Neural crest cell (in vitro differentiated cells): ENCODE measurements around the gene DNM1L. TPM values are rescaled to one million over a fixed set of nuclear protein-coding genes. Genes with fewer than 3 reads are reported as not detected.
"Not testable (repeated sequence)": the region's sequence is repeated elsewhere in the genome, so short reads cannot be mapped to it uniquely, and the experiment has no call there.

Source experiments
- DNase-seq: peaks from one replicate; pipeline ENCODE4 v3.0.0; 2021; ENCODE audit warnings: low read depth, mixed read lengths, low spot score
- H3K27ac Mint-ChIP-seq: one replicate; pipeline ENCODE4 v1.8.0; 2021; ENCODE audit warnings: mild to moderate bottlenecking, mixed read lengths; ENCODE audit not compliant: unreplicated experiment
- H3K27me3 Mint-ChIP-seq: 2 replicates; pipeline ENCODE4 v1.8.0; 2021; ENCODE audit warnings: low read depth, mild to moderate bottlenecking, mixed read lengths
- H3K36me3 Mint-ChIP-seq: 2 replicates; pipeline ENCODE4 v1.8.0; 2021; ENCODE audit warnings: low read depth, mild to moderate bottlenecking, mixed read lengths
- H3K4me1 Mint-ChIP-seq: 2 replicates; pipeline ENCODE4 v1.8.0; 2021; ENCODE audit warnings: mixed read lengths
- H3K4me3 Mint-ChIP-seq: one replicate; pipeline ENCODE4 v1.8.0; 2021; ENCODE audit warnings: mild to moderate bottlenecking, mixed read lengths
- H3K9me3 Mint-ChIP-seq: 2 replicates; pipeline ENCODE4 v1.8.0; 2021; ENCODE audit warnings: mixed read lengths
- CTCF ChIP-seq: fragments of 200-600 bp; sonication (generic); conservative IDR thresholded peaks from 2 replicates; pipeline ENCODE4 v1.5.0; 2021; ENCODE audit warnings: antibody characterized with exemption, mild to moderate bottlenecking
- total RNA-seq: library from RNA; stranded (reverse); gene quantifications from 2 replicates; pipeline ENCODE4 v1.2.1, GENCODE V29; 2021

DNM1L gene
- total RNA-seq, 1 donor from 2014 or later = 92.3 TPM

- Mint-ChIP-seq H3K4me1 (no peaks in the 10 kb centered on the region), H3K4me3 (no peak overlapping the region), H3K9me3 (no peaks in the 10 kb centered on the region), H3K27ac (no peak overlapping the region), H3K27me3 (no peaks in the 10 kb centered on the region), H3K36me3 (no peaks in the 10 kb centered on the region)
- no peak for DNase-seq
- TF ChIP-seq CTCF = no peak
Observed at GRCh38 chr12:32705783-32706182, 26.7 kb downstream of the DNM1L start.

GRCh38 chr12:32706335-32707024 lies 27.4 kb downstream of the DNM1L start:
- no peak overlapping the region for H3K27ac Mint-ChIP-seq

GRCh38 chr12:32708926-32709325 lies 29.8 kb downstream of the DNM1L start:
- no peak overlapping the region for H3K27ac Mint-ChIP-seq
- DNase-seq = no peak
- no peaks in the 10 kb centered on the region for H3K9me3 Mint-ChIP-seq
- no peak for TF ChIP-seq CTCF
- no peak overlapping the region for H3K4me3 Mint-ChIP-seq
- H3K36me3 Mint-ChIP-seq = peaks cover 5% of the 10 kb centered on the region
- H3K27me3 Mint-ChIP-seq = no peaks in the 10 kb centered on the region
- H3K4me1 Mint-ChIP-seq = no peaks in the 10 kb centered on the region

More at GRCh38 chr12:32706335-32707024, 27.4 kb downstream of the DNM1L start:
- DNase-seq = no peak
- H3K4me1 Mint-ChIP-seq = no peaks in the 10 kb centered on the region
- H3K4me3 Mint-ChIP-seq = no peak overlapping the region
- no peaks in the 10 kb centered on the region for H3K27me3 Mint-ChIP-seq
- H3K36me3 Mint-ChIP-seq = peaks cover 2% of the 10 kb centered on the region
- TF ChIP-seq CTCF = no peak
- H3K9me3 Mint-ChIP-seq = no peaks in the 10 kb centered on the region

DNA sequence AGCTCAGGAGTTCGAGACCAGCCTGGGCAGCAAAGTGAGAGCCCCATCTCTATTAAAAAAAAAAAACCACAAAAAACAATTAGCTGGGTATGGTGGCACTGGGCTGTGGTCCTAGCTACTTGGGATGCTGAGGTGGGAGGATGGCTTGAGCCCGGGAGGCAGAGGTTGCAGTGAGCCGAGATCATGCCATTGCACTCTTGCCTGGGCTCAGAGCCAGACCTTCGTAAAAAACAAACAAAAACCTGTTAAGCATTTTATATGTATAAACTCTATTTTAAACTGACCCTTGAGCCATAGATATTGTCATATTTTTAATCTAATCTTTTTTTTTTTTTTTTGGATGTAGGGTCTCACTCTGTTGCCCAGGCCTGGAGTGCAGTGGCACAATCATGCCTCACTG lies 35.7 kb downstream of the DNM1L start:
- no peak overlapping the region for H3K4me3 Mint-ChIP-seq
- H3K9me3 Mint-ChIP-seq = peaks cover 3% of the 10 kb centered on the region
- H3K4me1 Mint-ChIP-seq = no peaks in the 10 kb centered on the region
- peaks cover 11% of the 10 kb centered on the region for H3K36me3 Mint-ChIP-seq
- TF ChIP-seq CTCF = no peak
- H3K27ac Mint-ChIP-seq = no peak overlapping the region
- DNase-seq = no peak
- H3K27me3 Mint-ChIP-seq = no peaks in the 10 kb centered on the region

- Mint-ChIP-seq H3K4me1 (no peaks in the 10 kb centered on the region), H3K27ac (no peak overlapping the region), H3K27me3 (no peaks in the 10 kb centered on the region), H3K36me3 (peaks cover 10% of the 10 kb centered on the region), H3K4me3 (no peak overlapping the region), H3K9me3 (peaks cover 3% of the 10 kb centered on the region)
- no peak for TF ChIP-seq CTCF
- no peak for DNase-seq
Observed at GRCh38 chr12:32718926-32719325, 39.8 kb downstream of the DNM1L start.

GRCh38 chr12:32725308-32725707 lies 46.2 kb downstream of the DNM1L start:
- H3K4me1 Mint-ChIP-seq, H3K9me3 Mint-ChIP-seq, H3K4me3 Mint-ChIP-seq, DNase-seq, H3K27ac Mint-ChIP-seq, H3K27me3 Mint-ChIP-seq: not testable (repeated sequence)
- peaks cover 18% of the 10 kb centered on the region for H3K36me3 Mint-ChIP-seq
